ENCODE measurements around the gene IMPDH1. TPM values are rescaled to one million over a fixed set of nuclear protein-coding genes. Genes with fewer than 3 reads are reported as not detected.
A peak's percentile ranks its signal among the peaks of the same experiment; 100 is the strongest.

Gene IMPDH1
- total and polyA plus RNA-seq, 7 donors: 16.6 to 39.7 (median 26.0) TPM

DNA sequence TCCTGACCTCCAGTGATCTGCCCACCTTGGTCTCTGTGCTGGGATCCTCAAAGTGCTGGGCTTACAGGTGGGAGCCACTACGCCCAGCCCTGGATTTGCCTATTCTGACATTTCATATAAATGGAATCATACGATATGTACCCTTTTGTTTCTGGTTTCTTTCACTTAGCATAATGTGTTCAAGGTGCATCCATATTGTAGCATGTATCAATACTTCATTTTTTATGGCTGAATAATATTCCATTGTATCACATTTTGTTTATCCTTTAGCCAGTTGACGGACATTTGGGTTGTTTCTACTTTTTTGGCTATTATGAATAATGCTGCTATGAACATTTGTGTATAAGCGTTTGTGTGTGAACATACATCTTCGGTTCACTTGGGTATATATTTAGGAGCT is 41.1 kb upstream of the IMPDH1 start:
- Histone ChIP-seq H3K36me3 (no peaks in the 10 kb centered on the region), H3K9me3 (no peaks in the 10 kb centered on the region), H3K27ac (peak overlapping the region in 1 of 4 donors; percentile 21), H3K4me3 (no peak overlapping the region), H3K27me3 (no peaks in the 10 kb centered on the region), H3K4me1 (peaks cover 0 to 20% (median 19%) of the 10 kb centered on the region in 4 donors)
- no peak for TF ChIP-seq EP300 (IDR thresholded peaks at IDR 0.05)
- TF ChIP-seq, protein P1, sequence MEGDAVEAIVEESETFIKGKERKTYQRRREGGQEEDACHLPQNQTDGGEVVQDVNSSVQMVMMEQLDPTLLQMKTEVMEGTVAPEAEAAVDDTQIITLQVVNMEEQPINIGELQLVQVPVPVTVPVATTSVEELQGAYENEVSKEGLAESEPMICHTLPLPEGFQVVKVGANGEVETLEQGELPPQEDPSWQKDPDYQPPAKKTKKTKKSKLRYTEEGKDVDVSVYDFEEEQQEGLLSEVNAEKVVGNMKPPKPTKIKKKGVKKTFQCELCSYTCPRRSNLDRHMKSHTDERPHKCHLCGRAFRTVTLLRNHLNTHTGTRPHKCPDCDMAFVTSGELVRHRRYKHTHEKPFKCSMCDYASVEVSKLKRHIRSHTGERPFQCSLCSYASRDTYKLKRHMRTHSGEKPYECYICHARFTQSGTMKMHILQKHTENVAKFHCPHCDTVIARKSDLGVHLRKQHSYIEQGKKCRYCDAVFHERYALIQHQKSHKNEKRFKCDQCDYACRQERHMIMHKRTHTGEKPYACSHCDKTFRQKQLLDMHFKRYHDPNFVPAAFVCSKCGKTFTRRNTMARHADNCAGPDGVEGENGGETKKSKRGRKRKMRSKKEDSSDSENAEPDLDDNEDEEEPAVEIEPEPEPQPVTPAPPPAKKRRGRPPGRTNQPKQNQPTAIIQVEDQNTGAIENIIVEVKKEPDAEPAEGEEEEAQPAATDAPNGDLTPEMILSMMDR (IDR thresholded peaks at IDR 0.05): no peak
- no peak for TF ChIP-seq POLR2A (IDR thresholded peaks at IDR 0.05)
- no peak for TF ChIP-seq POLR2AphosphoS5 (IDR thresholded peaks at IDR 0.05)
- WGBS, 2 donors: 94% methylated on average over 5 of the region's 5 CpGs
- intact Hi-C loops (cut with DNase I): no loop called here
- DNase-seq: no peak

DNA sequence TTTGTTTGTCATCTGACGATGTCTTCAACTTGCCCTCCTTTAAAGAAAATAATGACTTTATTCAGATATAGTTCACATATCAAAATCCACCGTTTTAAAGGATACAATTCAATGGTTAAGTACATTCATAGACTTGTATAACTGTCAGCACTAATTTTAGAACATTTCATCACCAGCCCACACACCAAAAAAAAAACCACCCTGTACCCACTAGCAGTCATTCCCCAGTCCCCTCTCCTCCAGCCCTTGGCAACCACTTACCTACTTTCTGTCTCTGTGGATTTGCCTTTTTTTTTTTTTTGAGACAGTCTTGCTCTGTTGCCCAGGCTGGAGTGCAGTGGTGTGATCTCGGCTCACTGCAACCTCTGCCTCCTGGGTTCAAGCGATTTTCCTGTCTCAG is 40.6 kb upstream of the IMPDH1 start:
- no peaks in the 10 kb centered on the region for H3K36me3 ChIP-seq
- peak overlapping the region in 1 of 4 donors; percentile 21 for H3K27ac ChIP-seq
- H3K27me3 ChIP-seq: no peaks in the 10 kb centered on the region
- WGBS, 2 donors: 71 to 76% methylated on average over 4 of the region's 4 CpGs
- TF ChIP-seq POLR2AphosphoS5 (IDR thresholded peaks at IDR 0.05) (no peak), POLR2A (IDR thresholded peaks at IDR 0.05) (no peak), EP300 (IDR thresholded peaks at IDR 0.05) (no peak)
- TF ChIP-seq, protein P1 (IDR thresholded peaks at IDR 0.05): no peak
- intact Hi-C loops (cut with DNase I): no loop called here
- H3K9me3 ChIP-seq: no peaks in the 10 kb centered on the region
- DNase-seq: no peak
- peaks cover 0 to 19% (median 18%) of the 10 kb centered on the region in 4 donors for H3K4me1 ChIP-seq
- no peak overlapping the region for H3K4me3 ChIP-seq

DNA sequence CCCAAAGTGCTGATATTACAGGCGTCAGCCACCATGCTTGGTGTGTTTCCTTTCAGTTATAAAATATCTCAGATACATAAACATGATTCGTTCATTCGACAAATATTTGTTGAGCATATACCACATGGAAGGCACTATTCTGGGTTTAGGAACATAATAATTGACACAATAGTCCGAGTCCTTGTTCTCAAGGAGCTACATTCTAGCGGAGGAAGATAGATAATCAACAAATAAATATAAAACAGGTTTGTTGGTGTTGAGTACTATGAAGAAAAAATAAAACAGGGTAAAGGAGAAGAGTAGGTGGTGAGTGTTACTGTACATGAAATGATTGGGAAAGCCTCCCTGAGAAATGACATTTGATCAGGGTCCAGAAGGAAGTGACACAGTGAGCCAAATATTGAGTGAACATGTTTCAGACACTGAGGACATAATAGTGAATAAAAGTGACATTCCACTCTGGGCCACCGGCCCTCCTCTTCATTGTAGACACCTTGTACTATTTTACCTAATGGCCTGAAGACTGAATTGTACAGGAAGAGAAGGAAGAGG is 39.0 kb upstream of the IMPDH1 start:
- 80 to 86% methylated on average over 6 of the region's 6 CpGs for WGBS, 2 donors
- no peak overlapping the region for H3K4me3 ChIP-seq
- H3K36me3 ChIP-seq: no peaks in the 10 kb centered on the region
- H3K27me3 ChIP-seq: no peaks in the 10 kb centered on the region
- H3K9me3 ChIP-seq: no peaks in the 10 kb centered on the region
- no peak overlapping the region for H3K27ac ChIP-seq
- DNase-seq: no peak
- peaks cover 0 to 6% (median 2%) of the 10 kb centered on the region in 4 donors for H3K4me1 ChIP-seq
- TF ChIP-seq, protein P1 (IDR thresholded peaks at IDR 0.05): no peak
- TF ChIP-seq POLR2A (IDR thresholded peaks at IDR 0.05) (no peak), EP300 (IDR thresholded peaks at IDR 0.05) (no peak), POLR2AphosphoS5 (IDR thresholded peaks at IDR 0.05) (no peak)
- intact Hi-C loops (cut with DNase I): no loop called here

DNA sequence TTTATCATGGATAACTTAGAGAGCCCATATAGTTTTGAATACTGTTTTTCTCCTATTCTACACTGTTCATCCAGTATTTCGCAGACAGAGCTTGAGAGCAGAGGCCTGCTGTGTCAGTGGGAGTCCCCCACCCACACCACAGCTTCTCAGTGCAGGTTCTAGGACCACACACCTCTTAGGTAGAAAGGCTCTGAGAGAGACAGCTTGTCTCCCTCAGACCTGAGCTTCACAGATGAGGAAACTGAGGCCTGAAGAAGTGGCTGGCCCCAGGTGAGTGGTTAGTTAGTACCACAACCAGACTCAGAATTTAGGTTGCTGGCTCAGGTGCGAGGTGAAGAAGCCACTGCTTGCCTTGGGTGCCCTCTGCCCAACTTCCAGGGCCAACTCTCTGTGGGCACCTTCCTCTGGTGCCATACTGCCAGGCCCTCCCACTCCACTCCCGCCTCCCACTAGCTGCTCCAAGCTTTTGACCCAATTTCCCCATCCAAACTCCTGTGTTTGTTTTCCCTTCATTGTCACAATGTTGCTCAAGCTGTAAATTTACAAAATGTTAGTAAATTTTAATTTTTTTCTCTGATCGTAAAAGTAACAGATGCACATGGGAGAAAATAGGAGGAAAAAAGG is 38.3 kb upstream of the IMPDH1 start:
- H3K4me1 ChIP-seq: no peaks in the 10 kb centered on the region
- no peak overlapping the region for H3K4me3 ChIP-seq
- TF ChIP-seq POLR2AphosphoS5 (IDR thresholded peaks at IDR 0.05): no peak
- TF ChIP-seq, protein P1 (IDR thresholded peaks at IDR 0.05): no peak
- no peak for TF ChIP-seq POLR2A (IDR thresholded peaks at IDR 0.05)
- intact Hi-C loops (cut with DNase I): no loop called here
- WGBS, 2 donors: 71 to 72% methylated on average over 4 of the region's 4 CpGs
- no peak overlapping the region for H3K27ac ChIP-seq
- H3K36me3 ChIP-seq: no peaks in the 10 kb centered on the region
- no peak for DNase-seq
- no peaks in the 10 kb centered on the region for H3K27me3 ChIP-seq
- no peaks in the 10 kb centered on the region for H3K9me3 ChIP-seq

Data from sigmoid colon (tissue), 7 donors.